Measurements from ENCODE around the gene STEAP1. TPM values are rescaled to one million over a fixed set of nuclear protein-coding genes. Genes with fewer than 3 reads are reported as not detected.
"Not testable (repeated sequence)": the region's sequence is repeated elsewhere in the genome, so short reads cannot be mapped to it uniquely, and the experiment has no call there.

The STEAP1 gene
- not detected for polyA plus RNA-seq (2012; ENCODE audit: insufficient read depth, insufficient read length, low read depth)

DNA sequence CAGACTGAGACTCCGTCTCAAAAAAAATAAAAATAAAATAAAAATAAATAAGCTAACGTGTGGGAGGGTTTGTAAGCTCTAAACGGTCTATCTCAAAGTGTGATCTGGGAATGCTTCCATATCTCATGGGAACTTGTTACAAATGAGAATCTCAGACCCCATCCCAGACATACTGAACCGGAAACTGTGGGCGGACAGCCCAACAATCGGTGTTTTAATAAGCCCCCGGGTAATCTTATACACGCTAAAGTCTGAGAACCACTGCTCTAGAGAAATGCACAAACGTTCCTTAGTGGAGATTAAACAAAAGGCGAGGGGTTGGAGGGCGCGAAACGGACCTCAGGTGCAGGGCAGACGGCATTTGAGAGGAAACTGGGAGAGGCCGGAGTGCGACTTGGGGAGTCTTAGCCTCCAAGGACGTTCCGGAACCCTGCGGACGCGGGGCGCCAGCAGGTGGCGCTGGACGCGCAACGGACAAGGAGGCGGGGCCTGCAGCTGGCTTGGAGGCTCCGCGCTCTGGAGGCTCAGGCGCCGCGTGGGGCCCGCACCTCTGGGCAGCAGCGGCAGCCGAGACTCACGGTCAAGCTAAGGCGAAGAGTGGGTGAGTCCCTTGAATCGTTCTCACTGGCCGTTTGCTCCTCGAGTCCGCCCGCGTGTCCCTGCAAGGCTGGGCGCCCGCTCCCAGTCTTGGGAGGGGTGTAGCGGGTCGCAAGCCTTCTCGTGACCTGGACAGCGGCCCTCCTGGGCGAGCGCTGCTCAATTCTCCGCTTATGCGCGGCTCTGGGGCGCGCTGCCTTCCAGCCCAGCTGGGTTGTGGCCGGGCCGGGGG is at the start of gene STEAP1:
STEAP1 (plus strand) TSS at position 527 of the 829 bp plus-strand sequence. CDS start 5,320 bp downstream, outside the sequence.
- not testable (repeated sequence) for H3K4me1 ChIP-seq, H3K27me3 ChIP-seq, H3K9me3 ChIP-seq, H3K36me3 ChIP-seq
- TF ChIP-seq CTCF (IDR thresholded peaks at IDR 0.05; ENCODE audit: low read depth, low read length), result peak; percentile 73
- peak within 1 kb of the TSS; percentile 53 for H3K4me3 ChIP-seq (ENCODE audit: low read depth, low read length)
- DNase-seq, result peak; percentile 91

DNA sequence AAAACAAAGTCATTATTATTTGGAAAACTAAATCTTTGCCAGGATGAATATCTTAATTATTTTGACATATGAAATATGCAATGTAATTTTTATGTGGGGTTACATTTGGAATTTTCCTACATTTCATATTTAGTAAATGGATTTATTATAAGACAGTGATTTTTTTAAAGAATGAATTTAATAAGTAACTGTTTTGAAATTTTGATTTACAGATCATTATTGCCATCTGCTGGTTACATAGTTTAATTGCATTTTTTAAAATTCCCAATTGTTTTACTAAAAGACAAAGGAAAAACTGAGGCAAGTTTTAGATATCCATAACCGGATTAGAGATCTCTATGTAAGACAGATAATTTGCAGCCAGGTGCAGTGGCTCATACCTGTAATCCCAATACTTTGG is 39.3 kb upstream of the STEAP1 start:
- not testable (repeated sequence) for H3K9me3 ChIP-seq; H3K4me1 ChIP-seq; H3K4me3 ChIP-seq (ENCODE audit: low read depth, low read length); DNase-seq; H3K36me3 ChIP-seq
- H3K27me3 ChIP-seq, result peaks cover 10% of the 10 kb centered on the region; the same call in 1 of the 2 replicates

DNA sequence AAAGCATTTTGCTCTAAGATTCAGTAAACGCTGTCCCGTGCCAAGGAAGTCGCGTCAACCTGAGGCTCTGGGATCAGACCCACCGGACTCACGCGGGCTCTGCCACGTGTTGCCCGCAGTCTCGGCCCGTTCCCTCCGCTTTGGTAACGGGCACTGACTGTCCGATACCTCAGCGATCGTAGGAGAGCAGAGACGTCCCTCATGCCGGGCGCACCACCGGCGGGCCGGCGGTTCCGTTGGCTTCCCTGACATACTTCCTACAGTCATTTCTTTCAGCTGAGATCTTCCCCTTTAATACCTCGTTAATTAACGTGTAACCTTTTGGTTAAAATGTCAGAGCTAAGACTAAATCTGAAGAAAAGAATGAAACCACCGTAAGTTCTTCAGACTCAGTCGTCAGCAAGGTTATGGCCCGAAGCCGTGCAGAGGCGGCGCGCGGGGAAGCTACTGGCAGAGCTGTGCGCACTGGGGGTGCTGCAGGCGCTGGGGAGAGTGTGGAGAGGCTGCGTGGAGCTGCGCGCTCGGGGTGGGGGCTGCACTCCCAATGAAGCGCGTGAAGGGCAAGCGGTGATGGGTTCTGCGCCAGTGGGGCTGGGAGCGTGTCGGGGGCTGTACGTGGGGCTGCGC is 35.6 kb upstream of the STEAP1 start:
- H3K36me3 ChIP-seq; DNase-seq; H3K4me1 ChIP-seq; H3K4me3 ChIP-seq (ENCODE audit: low read depth, low read length); H3K9me3 ChIP-seq: not testable (repeated sequence)
- peaks cover 10% of the 10 kb centered on the region; the same call in 1 of the 2 replicates for H3K27me3 ChIP-seq

DNA sequence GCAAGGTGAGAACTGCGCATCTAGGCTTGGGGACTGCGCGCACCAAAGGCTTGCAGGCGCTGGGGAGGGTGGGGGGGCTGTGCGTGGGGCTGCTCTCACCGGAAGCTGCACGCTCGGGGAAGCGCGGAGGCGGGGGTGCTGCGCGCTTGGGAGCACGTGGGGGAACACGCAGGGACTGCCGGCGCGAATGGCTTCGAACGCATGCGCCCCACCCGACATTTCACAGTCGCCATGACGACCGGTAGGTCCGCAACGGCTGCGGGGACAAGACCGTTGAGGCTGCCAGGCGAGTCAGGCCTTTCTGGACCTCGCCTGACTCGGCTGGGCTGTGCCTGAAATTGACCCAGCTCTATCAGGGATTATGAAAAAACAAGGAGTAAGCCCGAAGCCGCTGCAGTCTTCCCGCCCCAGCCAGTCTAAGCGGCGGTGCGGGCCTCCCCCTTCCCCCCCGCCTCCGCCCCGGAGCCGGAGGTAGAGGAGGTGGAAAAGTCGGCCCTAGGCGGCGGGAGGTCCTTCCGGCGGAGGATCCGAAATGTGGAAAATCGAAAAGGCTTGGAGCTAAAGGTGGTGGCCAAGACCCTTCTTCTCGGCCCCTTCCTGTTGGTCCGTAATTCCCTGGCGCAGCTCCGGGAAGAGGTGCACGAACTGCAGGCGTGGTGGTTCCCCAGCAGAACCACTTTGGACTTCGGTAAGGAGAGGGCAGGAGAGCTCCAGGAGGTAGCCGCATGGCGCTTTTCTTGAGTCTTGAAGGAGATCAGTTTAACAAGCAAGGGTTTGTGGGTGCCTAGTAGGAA is 34.9 kb upstream of the STEAP1 start:
- TF ChIP-seq CTCF (IDR thresholded peaks at IDR 0.05; ENCODE audit: low read depth, low read length), result no peak
- no peak overlapping the region for H3K4me3 ChIP-seq (ENCODE audit: low read depth, low read length)
- H3K36me3 ChIP-seq, result no peaks in the 10 kb centered on the region
- H3K4me1 ChIP-seq, result no peaks in the 10 kb centered on the region
- peaks cover 10% of the 10 kb centered on the region; the same call in 1 of the 2 replicates for H3K27me3 ChIP-seq
- no peak for DNase-seq
- no peaks in the 10 kb centered on the region for H3K9me3 ChIP-seq

DNA sequence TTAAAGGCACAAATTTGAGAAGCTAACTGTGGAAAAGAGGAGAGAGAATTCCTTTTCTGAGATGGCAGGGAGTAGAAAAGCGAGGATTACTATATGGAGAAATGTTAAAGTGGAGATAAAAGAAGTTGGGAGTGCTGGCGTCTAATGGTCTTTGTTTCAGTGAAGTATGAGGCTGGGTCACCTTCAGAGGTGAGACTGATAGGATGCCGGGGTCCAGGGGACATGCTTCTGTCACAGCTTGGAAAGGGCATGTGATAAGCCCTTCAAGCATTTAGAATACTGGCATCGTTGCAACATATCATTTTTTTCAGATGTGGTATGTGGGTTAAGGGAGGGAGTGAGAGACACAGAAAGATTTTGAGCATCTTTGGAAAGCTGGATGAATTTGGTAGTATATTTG is 34.1 kb upstream of the STEAP1 start:
- not testable (repeated sequence) for H3K4me3 ChIP-seq (ENCODE audit: low read depth, low read length); H3K36me3 ChIP-seq; H3K9me3 ChIP-seq; DNase-seq; H3K4me1 ChIP-seq
- H3K27me3 ChIP-seq, result peaks cover 10% of the 10 kb centered on the region; the same call in 1 of the 2 replicates

DNA sequence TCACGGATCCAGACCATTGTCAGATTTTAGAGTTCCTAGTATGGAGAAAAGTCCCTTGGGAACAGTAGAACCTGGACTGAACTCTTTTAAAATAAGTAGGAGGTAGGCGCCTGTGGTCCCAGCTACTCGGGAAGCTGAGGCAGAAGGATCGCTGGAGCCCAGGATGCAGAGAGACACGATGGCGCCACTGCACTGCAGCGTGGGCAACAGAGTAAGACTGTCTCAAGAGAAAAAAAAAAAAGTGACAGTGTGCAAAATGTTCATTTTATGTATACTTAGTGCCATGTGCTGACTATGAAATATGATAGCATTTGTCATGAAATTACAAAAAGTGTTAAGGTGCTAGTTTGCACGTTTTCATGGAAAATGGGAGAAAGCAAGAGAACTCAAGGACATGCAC is 22.5 kb upstream of the STEAP1 start:
- H3K9me3 ChIP-seq; H3K27me3 ChIP-seq; H3K4me3 ChIP-seq (ENCODE audit: low read depth, low read length); H3K4me1 ChIP-seq; DNase-seq; H3K36me3 ChIP-seq: not testable (repeated sequence)

GRCh38 chr7:90147079-90147960 is 6.9 kb upstream of the STEAP1 start:
- not testable (repeated sequence) for H3K27me3 ChIP-seq; DNase-seq; H3K4me1 ChIP-seq; H3K9me3 ChIP-seq; H3K4me3 ChIP-seq (ENCODE audit: low read depth, low read length); H3K36me3 ChIP-seq

- not testable (repeated sequence) for H3K9me3 ChIP-seq; H3K4me3 ChIP-seq (ENCODE audit: low read depth, low read length); H3K36me3 ChIP-seq; H3K27me3 ChIP-seq; H3K4me1 ChIP-seq
- peak; percentile 42 for DNase-seq
- peak; percentile 51 for TF ChIP-seq CTCF (IDR thresholded peaks at IDR 0.05; ENCODE audit: low read depth, low read length)
Observed at GRCh38 chr7:90149428-90149827, 4.8 kb upstream of the STEAP1 start.

- H3K27me3 ChIP-seq; H3K36me3 ChIP-seq; H3K9me3 ChIP-seq; H3K4me3 ChIP-seq (ENCODE audit: low read depth, low read length); H3K4me1 ChIP-seq; DNase-seq: not testable (repeated sequence)
Observed at GRCh38 chr7:90151884-90152283, 2.4 kb upstream of the STEAP1 start.
